ENCODE results near the gene SOD2. TPM values are rescaled to one million over a fixed set of nuclear protein-coding genes. Genes with fewer than 3 reads are reported as not detected.
"Not testable (repeated sequence)": the region's sequence is repeated elsewhere in the genome, so short reads cannot be mapped to it uniquely, and the experiment has no call there.

Gene SOD2
- total RNA-seq, 1 experiment from 2014 or later, result 180 TPM

DNA sequence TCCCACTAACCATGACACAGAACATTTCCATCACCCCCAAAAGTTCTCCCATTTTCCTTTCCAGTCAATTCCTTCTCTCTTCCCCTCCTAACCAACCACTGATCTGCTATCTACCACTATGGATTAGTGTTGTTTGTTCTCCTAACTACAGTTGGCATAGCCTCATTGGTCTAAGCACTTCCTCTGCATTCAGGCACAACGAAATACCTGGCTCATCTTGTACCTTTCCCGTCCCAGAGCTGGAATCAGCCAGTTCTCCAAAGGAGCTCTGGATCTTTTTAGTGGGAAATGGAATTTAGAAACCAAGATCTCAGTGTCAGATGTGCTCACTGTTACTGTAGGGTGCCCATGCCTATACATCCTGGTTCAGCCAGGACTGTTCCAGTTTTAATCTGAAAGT is 30.2 kb upstream of the SOD2 start:
- in situ Hi-C loops (cut with HindIII; ENCODE audit: low pct_unique_long_range_greater_than_20kb, low sequenced_read_pairs), result no loop called here
- Histone ChIP-seq H3K27me3 (ENCODE audit: control insufficient read depth, insufficient read depth, low read length) (no peaks in the 10 kb centered on the region), H3K9me3 (ENCODE audit: control insufficient read depth, insufficient read depth, low read depth, low read length) (no peaks in the 10 kb centered on the region), H3K4me3 (ENCODE audit: low read depth in 2 of 2, low read length in 2 of 2) (no peak overlapping the region), H3K27ac (ENCODE audit: low read length) (no peak overlapping the region), H3K4me1 (ENCODE audit: control insufficient read depth, insufficient read depth, low read length) (peaks cover 9% of the 10 kb centered on the region; the same call in 1 of the 2 replicates), H3K36me3 (ENCODE audit: control insufficient read depth, insufficient read depth, low read length) (peaks cover 9% of the 10 kb centered on the region; the same call in 1 of the 2 replicates)
- no TSS peak for BruUV-seq (replicated peaks)
- DNase-seq (ENCODE audit: low read depth, low spot score), result no peak
- CTCF ChIA-PET, result no interaction called here
- intact Hi-C loops (cut with micrococcal nuclease; ENCODE audit: unreplicated experiment), result no loop called here
- POLR2A ChIA-PET, result no interaction called here
- TF ChIP-seq TCF7L2 (IDR thresholded peaks at IDR 0.05; ENCODE audit: low read depth, low read length), result no peak
- TF ChIP-seq SIN3A (IDR thresholded peaks at IDR 0.05; ENCODE audit: borderline replicate concordance, insufficient read depth, low read depth, low read length), result no peak
- TF ChIP-seq, protein P1, sequence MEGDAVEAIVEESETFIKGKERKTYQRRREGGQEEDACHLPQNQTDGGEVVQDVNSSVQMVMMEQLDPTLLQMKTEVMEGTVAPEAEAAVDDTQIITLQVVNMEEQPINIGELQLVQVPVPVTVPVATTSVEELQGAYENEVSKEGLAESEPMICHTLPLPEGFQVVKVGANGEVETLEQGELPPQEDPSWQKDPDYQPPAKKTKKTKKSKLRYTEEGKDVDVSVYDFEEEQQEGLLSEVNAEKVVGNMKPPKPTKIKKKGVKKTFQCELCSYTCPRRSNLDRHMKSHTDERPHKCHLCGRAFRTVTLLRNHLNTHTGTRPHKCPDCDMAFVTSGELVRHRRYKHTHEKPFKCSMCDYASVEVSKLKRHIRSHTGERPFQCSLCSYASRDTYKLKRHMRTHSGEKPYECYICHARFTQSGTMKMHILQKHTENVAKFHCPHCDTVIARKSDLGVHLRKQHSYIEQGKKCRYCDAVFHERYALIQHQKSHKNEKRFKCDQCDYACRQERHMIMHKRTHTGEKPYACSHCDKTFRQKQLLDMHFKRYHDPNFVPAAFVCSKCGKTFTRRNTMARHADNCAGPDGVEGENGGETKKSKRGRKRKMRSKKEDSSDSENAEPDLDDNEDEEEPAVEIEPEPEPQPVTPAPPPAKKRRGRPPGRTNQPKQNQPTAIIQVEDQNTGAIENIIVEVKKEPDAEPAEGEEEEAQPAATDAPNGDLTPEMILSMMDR (IDR thresholded peaks at IDR 0.05), result no peak
- TF ChIP-seq, protein P2, sequence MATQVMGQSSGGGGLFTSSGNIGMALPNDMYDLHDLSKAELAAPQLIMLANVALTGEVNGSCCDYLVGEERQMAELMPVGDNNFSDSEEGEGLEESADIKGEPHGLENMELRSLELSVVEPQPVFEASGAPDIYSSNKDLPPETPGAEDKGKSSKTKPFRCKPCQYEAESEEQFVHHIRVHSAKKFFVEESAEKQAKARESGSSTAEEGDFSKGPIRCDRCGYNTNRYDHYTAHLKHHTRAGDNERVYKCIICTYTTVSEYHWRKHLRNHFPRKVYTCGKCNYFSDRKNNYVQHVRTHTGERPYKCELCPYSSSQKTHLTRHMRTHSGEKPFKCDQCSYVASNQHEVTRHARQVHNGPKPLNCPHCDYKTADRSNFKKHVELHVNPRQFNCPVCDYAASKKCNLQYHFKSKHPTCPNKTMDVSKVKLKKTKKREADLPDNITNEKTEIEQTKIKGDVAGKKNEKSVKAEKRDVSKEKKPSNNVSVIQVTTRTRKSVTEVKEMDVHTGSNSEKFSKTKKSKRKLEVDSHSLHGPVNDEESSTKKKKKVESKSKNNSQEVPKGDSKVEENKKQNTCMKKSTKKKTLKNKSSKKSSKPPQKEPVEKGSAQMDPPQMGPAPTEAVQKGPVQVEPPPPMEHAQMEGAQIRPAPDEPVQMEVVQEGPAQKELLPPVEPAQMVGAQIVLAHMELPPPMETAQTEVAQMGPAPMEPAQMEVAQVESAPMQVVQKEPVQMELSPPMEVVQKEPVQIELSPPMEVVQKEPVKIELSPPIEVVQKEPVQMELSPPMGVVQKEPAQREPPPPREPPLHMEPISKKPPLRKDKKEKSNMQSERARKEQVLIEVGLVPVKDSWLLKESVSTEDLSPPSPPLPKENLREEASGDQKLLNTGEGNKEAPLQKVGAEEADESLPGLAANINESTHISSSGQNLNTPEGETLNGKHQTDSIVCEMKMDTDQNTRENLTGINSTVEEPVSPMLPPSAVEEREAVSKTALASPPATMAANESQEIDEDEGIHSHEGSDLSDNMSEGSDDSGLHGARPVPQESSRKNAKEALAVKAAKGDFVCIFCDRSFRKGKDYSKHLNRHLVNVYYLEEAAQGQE (IDR thresholded peaks at IDR 0.05; ENCODE audit: insufficient read depth in 1 of 2, low read depth in 2 of 2, low read length in 1 of 2), result no peak
- no peak for TF ChIP-seq POLR2AphosphoS5 (IDR thresholded peaks at IDR 0.05; ENCODE audit: low read depth, low read length)
- ATAC-seq, result no peak

DNA sequence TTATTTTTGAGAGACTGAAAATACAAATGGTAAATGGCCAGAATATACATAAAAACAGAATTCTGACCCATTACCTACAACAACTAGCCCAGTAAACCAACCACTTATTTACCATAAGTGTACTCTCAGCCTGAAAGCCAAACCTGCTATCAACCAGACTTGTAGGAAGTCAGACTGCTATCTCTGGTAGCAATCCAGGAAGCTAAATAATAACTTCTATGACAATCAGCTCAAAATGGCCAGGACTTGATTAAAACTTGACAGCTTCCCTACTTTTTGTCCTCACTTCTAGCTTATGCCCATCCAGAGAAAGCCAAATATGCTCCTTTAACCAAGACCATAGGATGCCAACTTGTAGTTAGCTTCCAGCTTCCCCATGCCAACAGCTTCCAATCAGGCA is 29.6 kb upstream of the SOD2 start:
- DNase-seq (ENCODE audit: low read depth, low spot score), result no peak
- Histone ChIP-seq H3K36me3 (ENCODE audit: control insufficient read depth, insufficient read depth, low read length) (peaks cover 5% of the 10 kb centered on the region; the same call in 1 of the 2 replicates), H3K27me3 (ENCODE audit: control insufficient read depth, insufficient read depth, low read length) (no peaks in the 10 kb centered on the region), H3K27ac (ENCODE audit: low read length) (no peak overlapping the region), H3K9me3 (ENCODE audit: control insufficient read depth, insufficient read depth, low read depth, low read length) (no peaks in the 10 kb centered on the region), H3K4me1 (ENCODE audit: control insufficient read depth, insufficient read depth, low read length) (peaks cover 9% of the 10 kb centered on the region; the same call in 1 of the 2 replicates), H3K4me3 (ENCODE audit: low read depth in 2 of 2, low read length in 2 of 2) (no peak overlapping the region)
- BruUV-seq (replicated peaks), result TSS peak; percentile 11
- in situ Hi-C loops (cut with HindIII; ENCODE audit: low pct_unique_long_range_greater_than_20kb, low sequenced_read_pairs) (no loop called here), intact Hi-C loops (cut with micrococcal nuclease; ENCODE audit: unreplicated experiment) (no loop called here)
- ATAC-seq, result no peak
- POLR2A ChIA-PET, result no interaction called here
- TF ChIP-seq POLR2AphosphoS5 (IDR thresholded peaks at IDR 0.05; ENCODE audit: low read depth, low read length) (no peak), SIN3A (IDR thresholded peaks at IDR 0.05; ENCODE audit: borderline replicate concordance, insufficient read depth, low read depth, low read length) (no peak), TCF7L2 (IDR thresholded peaks at IDR 0.05; ENCODE audit: low read depth, low read length) (no peak)
- TF ChIP-seq, protein P1 (IDR thresholded peaks at IDR 0.05), result no peak
- TF ChIP-seq, protein P2 (IDR thresholded peaks at IDR 0.05; ENCODE audit: insufficient read depth in 1 of 2, low read depth in 2 of 2, low read length in 1 of 2), result no peak
- CTCF ChIA-PET, result no interaction called here

DNA sequence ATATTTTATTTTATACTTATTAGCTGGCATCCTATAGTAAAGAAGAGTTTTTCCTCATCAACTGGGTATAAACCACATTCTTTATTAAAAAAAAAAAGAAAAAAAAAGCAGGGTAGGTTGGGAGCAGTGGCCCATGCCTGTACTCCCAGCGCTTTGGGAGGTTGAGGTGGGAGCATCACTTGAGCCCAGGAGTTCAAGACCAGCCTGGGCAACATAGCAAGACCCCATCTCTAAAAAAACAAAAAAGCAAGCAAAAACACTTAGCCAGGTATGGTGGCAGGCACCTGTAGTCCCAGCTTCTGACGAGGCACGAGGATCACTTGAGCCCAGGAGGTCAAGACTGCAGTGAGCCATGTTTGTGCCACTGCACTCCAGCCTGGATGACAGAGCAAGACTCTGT is 28.9 kb upstream of the SOD2 start:
- POLR2A ChIA-PET; ATAC-seq; H3K36me3 ChIP-seq (ENCODE audit: control insufficient read depth, insufficient read depth, low read length); CTCF ChIA-PET; DNase-seq (ENCODE audit: low read depth, low spot score); H3K27me3 ChIP-seq (ENCODE audit: control insufficient read depth, insufficient read depth, low read length); intact Hi-C loops (cut with micrococcal nuclease; ENCODE audit: unreplicated experiment); H3K4me1 ChIP-seq (ENCODE audit: control insufficient read depth, insufficient read depth, low read length); H3K27ac ChIP-seq (ENCODE audit: low read length); H3K9me3 ChIP-seq (ENCODE audit: control insufficient read depth, insufficient read depth, low read depth, low read length); H3K4me3 ChIP-seq (ENCODE audit: low read depth in 2 of 2, low read length in 2 of 2); BruUV-seq (replicated peaks); in situ Hi-C loops (cut with HindIII; ENCODE audit: low pct_unique_long_range_greater_than_20kb, low sequenced_read_pairs): not testable (repeated sequence)
